C4-2B (cell line): Measurements from ENCODE around the gene KCTD18.

Experiments
- ZFX ChIP-seq: fragments of 450-650 bp; IDR thresholded peaks from 2 replicates; pipeline ENCODE4 v1.6.1; 2017
- TF ChIP-seq, protein P1 (sequence below): fragments of 450-650 bp; conservative IDR thresholded peaks from 2 replicates; pipeline ENCODE4 v1.5.1; 2017; ENCODE audit warnings: mild to moderate bottlenecking

DNA sequence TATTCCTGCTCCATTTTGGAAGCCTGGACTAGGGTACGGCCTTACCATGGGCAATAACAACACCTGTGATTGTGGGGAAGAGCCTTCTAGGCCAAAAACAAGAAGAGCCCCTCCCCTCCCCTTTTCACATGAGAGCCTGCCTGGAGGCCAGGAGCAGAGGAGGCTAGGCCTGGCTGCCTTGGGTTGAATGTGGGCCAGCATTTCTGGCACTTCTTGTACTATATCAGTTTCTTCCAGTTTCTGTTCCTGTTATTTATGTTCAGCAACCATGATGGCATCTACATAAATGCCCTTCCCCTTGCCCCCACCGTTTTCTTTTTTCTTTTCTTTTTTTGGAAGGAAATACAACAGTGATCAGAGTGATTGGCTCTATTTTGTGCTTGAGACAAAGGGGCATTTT lies 58.4 kb downstream of the KCTD18 start:
- TF ChIP-seq, protein P1, sequence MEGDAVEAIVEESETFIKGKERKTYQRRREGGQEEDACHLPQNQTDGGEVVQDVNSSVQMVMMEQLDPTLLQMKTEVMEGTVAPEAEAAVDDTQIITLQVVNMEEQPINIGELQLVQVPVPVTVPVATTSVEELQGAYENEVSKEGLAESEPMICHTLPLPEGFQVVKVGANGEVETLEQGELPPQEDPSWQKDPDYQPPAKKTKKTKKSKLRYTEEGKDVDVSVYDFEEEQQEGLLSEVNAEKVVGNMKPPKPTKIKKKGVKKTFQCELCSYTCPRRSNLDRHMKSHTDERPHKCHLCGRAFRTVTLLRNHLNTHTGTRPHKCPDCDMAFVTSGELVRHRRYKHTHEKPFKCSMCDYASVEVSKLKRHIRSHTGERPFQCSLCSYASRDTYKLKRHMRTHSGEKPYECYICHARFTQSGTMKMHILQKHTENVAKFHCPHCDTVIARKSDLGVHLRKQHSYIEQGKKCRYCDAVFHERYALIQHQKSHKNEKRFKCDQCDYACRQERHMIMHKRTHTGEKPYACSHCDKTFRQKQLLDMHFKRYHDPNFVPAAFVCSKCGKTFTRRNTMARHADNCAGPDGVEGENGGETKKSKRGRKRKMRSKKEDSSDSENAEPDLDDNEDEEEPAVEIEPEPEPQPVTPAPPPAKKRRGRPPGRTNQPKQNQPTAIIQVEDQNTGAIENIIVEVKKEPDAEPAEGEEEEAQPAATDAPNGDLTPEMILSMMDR = no peak
- no peak for TF ChIP-seq ZFX
